ENCODE data around the gene FUCA1.
"Not testable (repeated sequence)": the region's sequence is repeated elsewhere in the genome, so short reads cannot be mapped to it uniquely, and the experiment has no call there.

Gene FUCA1

GRCh38 chr1:23895993-23896392 is 27.9 kb upstream of the FUCA1 start:
- DNase-seq (ENCODE audit: low read depth) = no peak

GRCh38 chr1:23895082-23895481 is 27.0 kb upstream of the FUCA1 start:
- DNase-seq (ENCODE audit: low read depth) = no peak

DNA sequence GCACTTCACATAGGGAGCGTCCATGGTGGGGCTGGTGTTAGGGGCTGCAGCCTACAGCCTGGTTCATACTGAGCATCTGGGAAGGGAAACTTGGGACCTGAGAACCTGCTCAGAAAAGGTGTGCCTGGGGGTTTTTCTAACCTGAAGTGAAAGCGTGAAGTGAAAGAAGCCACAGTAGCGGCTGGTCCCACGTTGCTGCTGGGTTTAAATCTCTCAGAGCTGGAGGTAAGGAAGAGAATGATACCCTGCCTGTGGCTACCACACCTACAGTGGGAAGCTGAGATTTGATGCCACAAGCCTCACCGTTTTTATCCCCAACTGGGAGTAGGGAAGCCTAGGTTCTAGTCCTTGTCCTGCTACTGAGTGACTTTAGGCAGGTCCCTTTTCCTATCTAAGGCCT is 21.0 kb upstream of the FUCA1 start:
- DNase-seq (ENCODE audit: low read depth) = no peak

DNA sequence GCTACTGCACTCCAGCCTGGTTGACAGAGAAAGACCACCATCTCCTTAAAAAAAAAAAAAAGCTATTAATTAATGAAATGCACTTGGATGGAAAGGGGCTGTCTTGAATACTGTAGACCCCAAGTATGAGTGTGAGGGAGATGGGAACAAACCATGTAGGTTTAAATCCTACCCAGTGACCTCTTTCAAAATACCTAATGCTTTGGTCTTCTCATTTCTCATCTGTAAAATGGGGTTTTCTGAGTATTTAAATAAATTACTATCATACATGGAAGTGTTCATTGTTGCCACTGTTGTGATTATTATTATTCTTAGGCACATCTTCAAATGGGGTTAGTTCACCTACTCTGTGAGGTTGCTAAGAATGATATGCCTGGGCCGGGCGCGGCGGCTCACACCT is 17.1 kb upstream of the FUCA1 start:
- DNase-seq (ENCODE audit: low read depth) = no peak

DNA sequence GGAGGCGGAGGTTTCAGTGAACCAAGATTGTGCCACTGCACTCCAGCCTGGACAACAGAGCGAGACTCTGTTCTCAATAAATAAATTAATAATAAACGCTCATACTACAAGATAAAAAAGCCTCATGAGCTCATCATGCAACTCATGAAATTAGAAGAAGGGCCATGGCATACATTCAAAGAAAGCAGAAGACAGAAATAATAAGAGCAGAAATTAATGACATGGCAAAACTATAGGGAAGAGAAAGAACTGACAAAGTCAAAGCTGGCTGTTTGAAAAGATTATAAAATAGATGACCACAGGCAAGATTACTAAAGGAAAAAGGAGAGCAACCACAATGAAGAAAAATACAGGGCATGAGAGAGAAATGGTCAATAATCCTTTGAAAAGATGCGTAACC is 14.7 kb upstream of the FUCA1 start:
- no peak for DNase-seq (ENCODE audit: low read depth)

DNA sequence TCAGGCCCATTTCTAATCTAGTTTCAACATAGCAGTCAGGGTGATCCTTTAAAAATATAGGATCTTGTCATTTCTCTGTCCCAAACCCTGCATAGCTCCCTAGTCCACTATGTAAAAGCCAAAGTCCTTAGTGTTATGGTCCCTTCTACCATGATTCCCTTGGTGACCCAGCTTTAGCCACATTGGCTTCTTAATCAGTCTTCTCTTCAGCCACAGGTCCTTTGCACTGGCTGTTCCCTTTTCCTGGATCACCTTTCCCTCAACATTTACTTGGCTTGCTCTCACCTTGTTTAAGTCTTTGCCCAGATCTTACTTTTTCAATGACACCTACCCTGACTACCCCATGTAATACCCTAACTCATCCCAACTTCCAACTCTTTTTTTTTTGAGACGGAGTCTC is 11.7 kb upstream of the FUCA1 start:
- no peak for DNase-seq (ENCODE audit: low read depth)

DNA sequence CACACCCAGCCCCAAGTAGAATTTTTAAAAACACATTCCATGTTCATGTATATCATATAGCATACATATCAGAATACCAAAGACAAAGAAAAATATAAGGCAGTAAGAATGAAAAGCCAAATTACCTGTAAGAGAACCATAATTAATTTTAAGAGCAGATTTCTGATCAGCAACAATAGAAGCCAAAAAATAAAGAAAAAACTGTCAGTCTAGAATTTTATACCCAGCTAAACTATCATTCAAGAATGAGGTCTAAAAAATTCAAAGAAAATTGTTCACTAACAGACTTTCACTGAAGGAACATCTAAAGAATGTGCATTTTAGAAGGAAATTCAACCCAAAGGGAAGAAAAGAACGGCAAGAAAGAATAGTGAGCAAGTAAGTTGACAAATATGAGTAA is 10.6 kb upstream of the FUCA1 start:
- DNase-seq (ENCODE audit: low read depth) = no peak

DNA sequence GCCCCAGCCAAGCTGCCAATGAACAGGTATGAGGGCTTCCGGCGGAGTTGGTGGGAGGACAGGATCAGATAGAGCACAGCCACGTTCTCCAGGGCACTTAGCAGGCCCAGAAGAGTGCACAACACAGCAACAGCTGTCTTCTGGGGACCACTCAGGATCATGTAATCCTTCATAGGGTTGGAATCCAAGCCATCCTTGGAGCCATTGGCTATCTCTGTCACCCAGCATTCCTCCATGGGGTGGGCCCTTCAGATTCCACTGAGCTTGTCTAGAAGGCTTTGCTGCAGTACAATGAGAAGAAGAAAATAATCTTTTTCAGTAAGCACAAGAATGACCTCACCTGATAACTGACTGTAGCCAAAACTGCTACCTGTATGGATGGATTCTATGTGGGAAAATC is 7.3 kb upstream of the FUCA1 start:
- DNase-seq (ENCODE audit: low read depth) = no peak

DNA sequence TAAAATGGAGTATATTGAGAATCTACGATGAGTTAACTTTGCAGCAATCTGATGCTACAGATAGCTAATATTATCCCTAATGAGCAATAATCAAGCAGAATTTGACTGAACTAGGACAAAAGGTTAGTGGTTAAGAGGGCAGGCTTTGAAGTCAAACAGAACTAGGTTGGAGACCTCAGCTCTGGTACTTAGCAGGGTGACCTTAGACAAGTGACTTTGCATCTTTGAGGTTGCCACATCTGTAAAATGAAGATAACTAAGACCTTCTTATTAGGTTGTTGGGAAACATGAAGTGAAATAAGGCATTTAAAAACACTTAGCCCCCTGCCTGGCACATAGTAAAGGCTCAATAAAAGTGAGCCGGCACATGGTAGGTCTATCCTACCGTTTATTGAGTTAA is 4.3 kb upstream of the FUCA1 start:
- DNase-seq (ENCODE audit: low read depth) = no peak

- no peak for DNase-seq (ENCODE audit: low read depth)
Observed at GRCh38 chr1:23869051-23869450, 961 bp upstream of the FUCA1 start.

- DNase-seq (ENCODE audit: low read depth) = no peak
Observed at GRCh38 chr1:23868557-23869016, 497 bp upstream of the FUCA1 start.

- DNase-seq (ENCODE audit: low read depth) = no peak
Observed at GRCh38 chr1:23867542-23867894, 572 bp downstream of the FUCA1 start.

- DNase-seq (ENCODE audit: low read depth) = no peak
Observed at GRCh38 chr1:23865543-23865930, 2.6 kb downstream of the FUCA1 start.

DNA sequence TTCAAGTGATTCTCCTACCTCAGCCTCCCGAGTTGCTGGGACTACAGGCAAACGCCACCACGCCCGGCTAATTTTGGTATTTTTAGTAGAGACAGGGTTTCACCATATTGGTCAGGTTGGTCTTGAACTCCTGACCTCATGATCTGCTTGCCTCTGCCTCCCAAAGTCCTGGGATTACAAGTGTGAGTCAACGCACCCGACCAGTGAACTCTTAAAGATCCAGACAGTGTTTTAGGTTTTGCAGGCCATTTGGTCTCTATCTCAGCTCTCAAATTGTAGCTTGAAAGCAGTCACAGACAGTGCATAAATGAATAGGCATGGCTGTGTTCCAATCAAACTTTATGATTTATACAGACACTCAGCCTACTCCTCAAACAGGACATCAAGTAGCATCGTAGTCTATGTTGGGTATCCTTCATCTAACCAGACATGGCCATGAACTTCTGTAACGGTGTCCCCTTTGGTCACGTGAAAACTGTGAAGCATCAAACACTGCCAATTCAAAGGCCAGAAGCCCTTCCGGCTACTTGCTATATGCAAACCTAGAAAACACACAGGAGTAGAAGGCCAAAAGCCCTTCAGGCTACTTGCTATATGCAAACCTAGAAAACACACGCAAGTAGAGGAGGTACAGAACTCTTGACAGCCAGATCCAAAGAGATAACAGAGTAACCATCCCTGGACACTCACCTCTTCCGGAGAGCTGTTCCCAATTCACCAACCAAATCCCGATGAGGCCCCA is 3.1 kb downstream of the FUCA1 start:
- DNase-seq (ENCODE audit: low read depth) = no peak

DNA sequence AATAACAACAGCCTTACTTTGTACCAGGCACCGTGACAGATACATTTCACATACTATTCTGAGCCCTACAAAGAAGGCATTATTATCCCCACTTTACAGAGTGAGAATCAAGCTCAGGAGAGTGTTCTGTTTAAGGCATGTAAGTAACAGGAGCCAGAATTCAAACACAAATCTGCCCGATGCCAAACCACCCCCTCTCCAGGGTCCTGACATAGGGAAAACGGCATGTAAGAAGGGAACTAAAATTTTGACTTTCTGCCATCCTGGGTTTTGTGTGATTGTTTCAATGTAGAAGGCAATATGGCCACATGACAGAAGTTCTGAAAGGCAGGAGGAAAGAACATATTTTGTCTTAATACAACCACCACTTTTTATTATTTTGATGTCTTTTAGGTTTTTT is 5.5 kb downstream of the FUCA1 start:
- DNase-seq (ENCODE audit: low read depth) = no peak

DNA sequence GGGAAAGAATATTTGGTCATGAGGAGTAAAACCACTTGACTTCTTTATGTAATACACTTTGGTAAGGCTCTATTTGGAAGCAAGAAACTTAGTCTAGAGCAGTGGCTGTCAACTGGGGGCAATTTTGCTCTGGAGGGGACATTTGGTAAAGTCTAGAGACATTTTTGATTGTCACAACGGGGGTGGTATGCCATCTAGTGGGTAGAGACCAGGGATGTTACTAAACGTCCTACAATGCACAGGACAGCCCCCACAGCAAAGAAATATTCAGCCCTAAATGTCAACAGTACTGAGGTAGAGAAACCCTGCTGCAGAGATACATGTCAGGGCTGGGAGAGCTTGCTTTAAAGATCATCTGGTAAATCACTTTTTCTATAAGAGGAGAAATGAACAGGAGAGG is 13.5 kb downstream of the FUCA1 start:
- DNase-seq (ENCODE audit: low read depth) = no peak

- DNase-seq (ENCODE audit: low read depth) = not testable (repeated sequence)
Observed at GRCh38 chr1:23853124-23853523, 15.0 kb downstream of the FUCA1 start.

DNA sequence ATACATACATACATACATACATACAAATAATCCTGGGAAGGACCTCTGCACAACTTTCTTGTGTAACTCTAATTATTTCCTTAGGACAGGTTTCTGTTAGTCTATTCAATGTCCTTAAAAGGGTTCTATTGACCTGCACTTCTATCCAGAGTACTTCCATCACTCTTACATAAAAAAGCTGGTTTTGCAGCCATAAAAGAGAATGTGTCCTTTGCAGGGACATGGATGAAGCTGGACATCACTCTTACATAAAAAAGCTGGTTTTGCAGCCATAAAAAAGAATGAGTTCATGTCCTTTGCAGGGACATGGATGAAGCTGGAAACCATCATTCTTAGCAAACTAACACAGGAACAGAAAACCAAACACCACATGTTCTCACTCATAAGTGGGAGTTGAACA is 16.7 kb downstream of the FUCA1 start:
- DNase-seq (ENCODE audit: low read depth) = not testable (repeated sequence)

DNA sequence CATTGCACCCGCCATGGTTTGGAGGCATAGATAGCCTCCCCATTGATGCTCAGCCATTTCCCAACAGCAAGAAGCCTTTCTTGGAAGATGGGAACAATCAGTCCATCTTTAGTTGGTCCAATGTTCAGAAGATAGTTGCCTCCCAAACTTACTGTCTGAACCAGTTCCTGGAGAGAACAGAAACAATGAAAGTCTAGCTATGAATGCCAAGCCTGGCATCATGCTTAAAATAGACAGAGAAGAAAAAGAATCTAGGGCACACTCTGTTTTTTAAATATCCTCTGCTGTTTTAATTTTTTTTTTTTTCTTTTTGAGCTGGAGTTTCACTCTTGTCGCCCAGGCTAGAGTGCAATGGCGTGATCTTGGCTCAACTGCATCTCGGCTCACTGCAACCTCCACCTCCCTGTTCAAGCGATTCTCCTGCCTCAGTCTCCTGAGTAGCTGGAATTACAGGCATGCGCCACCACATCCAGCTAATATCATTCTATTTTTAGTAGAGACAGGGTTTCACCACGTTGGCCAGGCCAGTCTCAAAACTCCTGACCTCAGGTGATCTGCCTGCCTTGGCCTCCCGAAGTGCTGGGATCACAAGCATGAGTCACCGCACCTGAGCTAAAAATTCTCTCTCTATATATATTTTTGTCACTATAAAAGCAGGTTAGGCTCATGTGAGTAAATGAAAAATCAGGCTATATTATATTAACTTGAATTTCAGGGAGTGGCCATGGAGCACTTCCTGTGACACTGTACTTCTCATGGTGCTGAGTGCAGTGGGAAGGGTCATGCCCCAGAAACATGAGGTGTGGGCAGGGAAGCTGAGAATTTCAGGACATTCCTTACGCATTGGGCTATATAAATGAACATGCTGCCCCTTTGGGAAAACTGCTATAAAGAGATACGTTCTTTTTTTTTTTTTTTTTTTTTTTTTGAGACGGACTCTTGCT is 19.1 kb downstream of the FUCA1 start:
- DNase-seq (ENCODE audit: low read depth) = no peak

- not testable (repeated sequence) for DNase-seq (ENCODE audit: low read depth)
Observed at GRCh38 chr1:23847482-23848095, 20.5 kb downstream of the FUCA1 start.

- no peak for DNase-seq (ENCODE audit: low read depth)
Observed at GRCh38 chr1:23845163-23845562, 22.9 kb downstream of the FUCA1 start.

GRCh38 chr1:23843644-23844043 is 24.4 kb downstream of the FUCA1 start:
- no peak for DNase-seq (ENCODE audit: low read depth)

- no peak for DNase-seq (ENCODE audit: low read depth)
Observed at GRCh38 chr1:23838401-23838866, 29.7 kb downstream of the FUCA1 start.

Measured in GM04503 (cell line).